ELF-1 (cell line): ENCODE data around the gene ARL6IP1.
A peak's percentile ranks its signal among the peaks of the same experiment; 100 is the strongest.
"Not testable (repeated sequence)": the region's sequence is repeated elsewhere in the genome, so short reads cannot be mapped to it uniquely, and the experiment has no call there.

ENCODE experiments used
- DNase-seq: peaks from one replicate; pipeline ENCODE4 v3.0.0-alpha.2; 2016; ENCODE audit warnings: low read depth, low spot score

ARL6IP1 gene

GRCh38 chr16:18759598-18760520 is 41.5 kb downstream of the ARL6IP1 start:
- peak; percentile 18 for DNase-seq

- not testable (repeated sequence) for DNase-seq
These were observed 43.2 kb downstream of the ARL6IP1 start for GRCh38 chr16:18757960-18758660.

GRCh38 chr16:18756639-18757038 is 44.7 kb downstream of the ARL6IP1 start:
- not testable (repeated sequence) for DNase-seq

- not testable (repeated sequence) for DNase-seq
These were observed 58.5 kb downstream of the ARL6IP1 start for GRCh38 chr16:18742870-18743269.
